ENCODE results near the gene RFPL2. TPM values are rescaled to one million over a fixed set of nuclear protein-coding genes. Genes with fewer than 3 reads are reported as not detected.

RFPL2 gene
- polyA plus RNA-seq, 3 donors: 0.36 to 1.3 (median 0.94) TPM

DNA sequence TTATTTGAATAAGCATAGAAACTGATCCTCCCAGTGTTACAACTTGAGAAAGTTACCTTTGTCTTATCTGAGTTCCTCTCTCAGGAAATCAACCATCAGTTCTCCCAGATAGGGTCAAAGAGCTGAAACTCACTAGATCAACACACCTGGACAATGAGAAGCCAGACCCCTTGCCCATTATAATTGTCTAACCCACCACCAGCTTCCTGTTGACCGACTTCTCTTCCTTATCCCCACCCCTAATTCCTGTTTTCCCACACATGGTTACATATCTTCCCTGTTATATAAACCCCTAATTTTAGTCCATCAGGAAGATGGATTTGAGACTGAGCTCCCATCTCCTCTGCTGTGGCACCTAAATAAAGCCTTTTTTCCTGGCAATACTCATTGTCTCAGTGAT is 43.4 kb upstream of the RFPL2 start:
- Histone ChIP-seq H3K27me3 (ENCODE audit: control insufficient read depth in 2 of 2, insufficient read depth in 2 of 2, low read length in 2 of 2) (peaks cover 4 to 7% of the 10 kb centered on the region in 2 donors), H3K27ac (ENCODE audit: low read depth in 1 of 2, low read length in 2 of 2) (no peak overlapping the region), H2AFZ (ENCODE audit: insufficient read depth, low read depth, low read length, poor library complexity, severe bottlenecking) (no peak overlapping the region), H4K20me1 (ENCODE audit: insufficient read depth, low read length) (no peaks in the 10 kb centered on the region), H3K4me3 (replicated peaks in 1 of 3; ENCODE audit: low read depth in 2 of 3, low read length in 3 of 3) (no peak overlapping the region), H3K79me2 (ENCODE audit: insufficient read depth, low read length) (no peaks in the 10 kb centered on the region), H3K4me2 (replicated peaks; ENCODE audit: extremely low read depth, low read length, poor library complexity, severe bottlenecking) (no peak overlapping the region), H3K36me3 (replicated peaks in 1 of 2; ENCODE audit: control insufficient read depth in 1 of 2, insufficient read depth in 2 of 2, low read length in 2 of 2) (no peaks in the 10 kb centered on the region), H3K9ac (ENCODE audit: insufficient read depth, low read length, poor library complexity, severe bottlenecking) (no peak overlapping the region), H3K4me1 (ENCODE audit: control insufficient read depth in 1 of 2, insufficient read depth in 2 of 2, low read length in 2 of 2) (no peaks in the 10 kb centered on the region), H3K9me3 (replicated peaks in 1 of 2; ENCODE audit: control insufficient read depth in 1 of 2, insufficient read depth in 1 of 2, low read length in 2 of 2) (no peaks in the 10 kb centered on the region)
- Mint-ChIP-seq H3K4me3 (no peak overlapping the region), H3K27me3 (ENCODE audit: low read depth in 3 of 3) (peaks cover 10 to 40% (median 13%) of the 10 kb centered on the region in 3 donors), H3K27ac (peak overlapping the region in 1 of 7 donors; percentile 14), H3K4me1 (no peaks in the 10 kb centered on the region), H3K36me3 (no peaks in the 10 kb centered on the region), H3K9me3 (peaks cover 0 to 5% (median 2%) of the 10 kb centered on the region in 7 donors)
- no peak for DNase-seq
- TF ChIP-seq, protein P1, sequence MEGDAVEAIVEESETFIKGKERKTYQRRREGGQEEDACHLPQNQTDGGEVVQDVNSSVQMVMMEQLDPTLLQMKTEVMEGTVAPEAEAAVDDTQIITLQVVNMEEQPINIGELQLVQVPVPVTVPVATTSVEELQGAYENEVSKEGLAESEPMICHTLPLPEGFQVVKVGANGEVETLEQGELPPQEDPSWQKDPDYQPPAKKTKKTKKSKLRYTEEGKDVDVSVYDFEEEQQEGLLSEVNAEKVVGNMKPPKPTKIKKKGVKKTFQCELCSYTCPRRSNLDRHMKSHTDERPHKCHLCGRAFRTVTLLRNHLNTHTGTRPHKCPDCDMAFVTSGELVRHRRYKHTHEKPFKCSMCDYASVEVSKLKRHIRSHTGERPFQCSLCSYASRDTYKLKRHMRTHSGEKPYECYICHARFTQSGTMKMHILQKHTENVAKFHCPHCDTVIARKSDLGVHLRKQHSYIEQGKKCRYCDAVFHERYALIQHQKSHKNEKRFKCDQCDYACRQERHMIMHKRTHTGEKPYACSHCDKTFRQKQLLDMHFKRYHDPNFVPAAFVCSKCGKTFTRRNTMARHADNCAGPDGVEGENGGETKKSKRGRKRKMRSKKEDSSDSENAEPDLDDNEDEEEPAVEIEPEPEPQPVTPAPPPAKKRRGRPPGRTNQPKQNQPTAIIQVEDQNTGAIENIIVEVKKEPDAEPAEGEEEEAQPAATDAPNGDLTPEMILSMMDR (IDR thresholded peaks at IDR 0.05): no peak
- WGBS (ENCODE audit: insufficient coverage): 8% methylated on average over 1 of the region's 1 CpG
- intact Hi-C loops (cut with micrococcal nuclease): no loop called here

DNA sequence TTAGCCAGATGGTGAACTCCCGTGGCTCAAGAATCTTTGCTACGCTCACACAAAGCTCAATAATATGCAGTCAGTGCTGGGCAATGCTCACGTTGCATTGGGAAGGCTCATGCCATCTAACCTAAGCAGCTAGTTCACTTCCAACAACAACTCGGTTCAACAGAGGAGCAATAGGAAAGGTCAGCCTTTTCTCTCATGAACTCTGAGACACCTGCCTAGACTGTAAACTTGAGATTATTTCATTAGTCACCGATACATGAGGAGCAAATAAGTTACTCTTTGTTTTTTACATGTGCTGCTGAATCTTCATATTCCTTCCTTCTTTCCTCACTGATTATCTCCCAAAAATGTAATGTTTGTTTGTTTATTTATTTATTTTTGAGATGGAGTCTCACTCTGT is 41.3 kb upstream of the RFPL2 start:
- H3K27ac Mint-ChIP-seq: no peak overlapping the region
- no peaks in the 10 kb centered on the region for H3K36me3 Mint-ChIP-seq
- intact Hi-C loops (cut with micrococcal nuclease): loop anchor here in 1 of 2 donors (2.0 kb wide), 1 partner anchor 41 kb away; no protein-coding TSS in a partner anchor
- Histone ChIP-seq H3K27ac (ENCODE audit: low read depth in 1 of 2, low read length in 2 of 2) (no peak overlapping the region), H3K9me3 (replicated peaks in 1 of 2; ENCODE audit: control insufficient read depth in 1 of 2, insufficient read depth in 1 of 2, low read length in 2 of 2) (no peaks in the 10 kb centered on the region), H2AFZ (ENCODE audit: insufficient read depth, low read depth, low read length, poor library complexity, severe bottlenecking) (no peak overlapping the region), H3K9ac (ENCODE audit: insufficient read depth, low read length, poor library complexity, severe bottlenecking) (no peak overlapping the region), H3K4me1 (ENCODE audit: control insufficient read depth in 1 of 2, insufficient read depth in 2 of 2, low read length in 2 of 2) (no peaks in the 10 kb centered on the region), H3K79me2 (ENCODE audit: insufficient read depth, low read length) (no peaks in the 10 kb centered on the region), H3K27me3 (ENCODE audit: control insufficient read depth in 2 of 2, insufficient read depth in 2 of 2, low read length in 2 of 2) (peaks cover 4 to 7% of the 10 kb centered on the region in 2 donors), H3K4me2 (replicated peaks; ENCODE audit: extremely low read depth, low read length, poor library complexity, severe bottlenecking) (no peak overlapping the region), H3K4me3 (replicated peaks in 1 of 3; ENCODE audit: low read depth in 2 of 3, low read length in 3 of 3) (no peak overlapping the region), H4K20me1 (ENCODE audit: insufficient read depth, low read length) (no peaks in the 10 kb centered on the region), H3K36me3 (replicated peaks in 1 of 2; ENCODE audit: control insufficient read depth in 1 of 2, insufficient read depth in 2 of 2, low read length in 2 of 2) (no peaks in the 10 kb centered on the region)
- no peak for DNase-seq
- H3K4me1 Mint-ChIP-seq: peaks cover 4% of the 10 kb centered on the region
- no peak overlapping the region for H3K4me3 Mint-ChIP-seq
- TF ChIP-seq, protein P1 (IDR thresholded peaks at IDR 0.05): no peak
- H3K9me3 Mint-ChIP-seq: peaks cover 0 to 5% (median 0%) of the 10 kb centered on the region in 7 donors
- peaks cover 7 to 34% (median 8%) of the 10 kb centered on the region in 3 donors for H3K27me3 Mint-ChIP-seq (ENCODE audit: low read depth in 3 of 3)
- WGBS (ENCODE audit: insufficient coverage): 88% methylated on average over 4 of the region's 5 CpGs

All from CD14-positive monocyte (primary cell).